DND-41 (cell line): ENCODE results near the gene RBM26.
A peak's percentile ranks its signal among the peaks of the same experiment; 100 is the strongest.

Experiments used
- ATAC-seq: fragments of 200-7000 bp; cut with Tn5 transposase; 3 replicates; pipeline ENCODE4 v1.9.1; 2021; ENCODE audit warnings: low read depth; ENCODE audit not compliant: insufficient read depth
- DNase-seq: peaks from one replicate; pipeline ENCODE4 v3.0.0-alpha.2; 2020
- H2AFZ ChIP-seq: 2 replicates; pipeline ENCODE4 v1.6.0; 2012; ENCODE audit warnings: low read depth, low read length
- H3K27ac ChIP-seq: 2 replicates; pipeline ENCODE4 v1.5.1; 2012; ENCODE audit warnings: low read length, inconsistent platforms
- H3K27me3 ChIP-seq: fragments of 200-600 bp; sonication (generic); 2 replicates; pipeline ENCODE4 v1.6.0; 2012; ENCODE audit warnings: low read length, mild to moderate bottlenecking, inconsistent platforms; ENCODE audit not compliant: insufficient read depth, poor library complexity
- H3K36me3 ChIP-seq: 2 replicates; pipeline ENCODE4 v1.5.1; 2012; ENCODE audit warnings: low read length, inconsistent platforms; ENCODE audit not compliant: insufficient read depth
- H3K4me1 ChIP-seq: 2 replicates; pipeline ENCODE4 v1.5.1; 2012; ENCODE audit warnings: mild to moderate bottlenecking, low read length; ENCODE audit not compliant: insufficient read depth
- H3K4me2 ChIP-seq: 2 replicates; pipeline ENCODE4 v1.6.0; 2012; ENCODE audit warnings: mild to moderate bottlenecking, moderate library complexity, low read length, inconsistent platforms; ENCODE audit not compliant: insufficient read depth
- H3K4me3 ChIP-seq, 2 experiments: fragments of 200-600 bp in 1 of 2; shearing (Covaris generic) in 1 of 2; 2 replicates each; pipeline ENCODE4 v1.5.1; 2012 to 2016; ENCODE audit warnings: inconsistent platforms in 2 of 2, low read length in 2 of 2, mild to moderate bottlenecking in 2 of 2, low read depth in 1 of 2, moderate library complexity in 1 of 2
- H3K79me2 ChIP-seq: 2 replicates; pipeline ENCODE4 v1.6.0; 2012; ENCODE audit warnings: low read length, inconsistent platforms; ENCODE audit not compliant: insufficient read depth
- H3K9ac ChIP-seq: 2 replicates; pipeline ENCODE4 v1.6.0; 2012; ENCODE audit warnings: low read depth, mild to moderate bottlenecking, inconsistent platforms, low read length, moderate library complexity
- H3K9me3 ChIP-seq: 2 replicates; pipeline ENCODE4 v1.5.1; 2012; ENCODE audit warnings: low read length, moderate library complexity, mild to moderate bottlenecking, inconsistent platforms; ENCODE audit not compliant: insufficient read depth, severe bottlenecking
- H4K20me1 ChIP-seq: 2 replicates; pipeline ENCODE4 v1.6.0; 2012; ENCODE audit warnings: low read length; ENCODE audit not compliant: insufficient read depth
- CTCF ChIP-seq: IDR thresholded peaks from 2 replicates; pipeline ENCODE4 v1.5.1; 2012; ENCODE audit warnings: borderline replicate concordance, low read length, moderate library complexity, mild to moderate bottlenecking; ENCODE audit not compliant: poor library complexity, severe bottlenecking; ENCODE audit errors: extremely low read depth
- EZH2 ChIP-seq: IDR thresholded peaks from 3 replicates; pipeline ENCODE4 v1.6.1; 2012; ENCODE audit warnings: borderline replicate concordance, low read depth, mild to moderate bottlenecking, moderate library complexity, low read length, inconsistent platforms; ENCODE audit not compliant: severe bottlenecking

RBM26 gene

GRCh38 chr13:79314652-79315051 is 91.4 kb downstream of the RBM26 start:
- H3K4me1 ChIP-seq, result no peaks in the 10 kb centered on the region
- H3K27me3 ChIP-seq, result no peaks in the 10 kb centered on the region
- no peak overlapping the region for H3K4me2 ChIP-seq
- no peak for TF ChIP-seq EZH2
- ATAC-seq (no peak), DNase-seq (no peak)
- H3K27ac ChIP-seq, result no peak overlapping the region
- H4K20me1 ChIP-seq, result no peaks in the 10 kb centered on the region
- H3K36me3 ChIP-seq, result peaks cover 38% of the 10 kb centered on the region; the same call in 1 of the 2 replicates
- H3K79me2 ChIP-seq, result no peaks in the 10 kb centered on the region
- no peak overlapping the region for H3K9ac ChIP-seq
- H2AFZ ChIP-seq, result no peak overlapping the region
- no peaks in the 10 kb centered on the region for H3K9me3 ChIP-seq
- H3K4me3 ChIP-seq, result no peak overlapping the region

GRCh38 chr13:79312340-79312855 is 93.7 kb downstream of the RBM26 start:
- no peak overlapping the region for H3K4me3 ChIP-seq
- H3K79me2 ChIP-seq, result no peaks in the 10 kb centered on the region
- no peak overlapping the region for H2AFZ ChIP-seq
- no peak overlapping the region for H3K9ac ChIP-seq
- DNase-seq (no peak), ATAC-seq (no peak)
- H3K27ac ChIP-seq, result no peak overlapping the region
- H3K36me3 ChIP-seq, result peaks cover 18% of the 10 kb centered on the region; the same call in 1 of the 2 replicates
- H4K20me1 ChIP-seq, result no peaks in the 10 kb centered on the region
- no peaks in the 10 kb centered on the region for H3K9me3 ChIP-seq
- no peak overlapping the region for H3K4me2 ChIP-seq
- H3K4me1 ChIP-seq, result no peaks in the 10 kb centered on the region
- H3K27me3 ChIP-seq, result no peaks in the 10 kb centered on the region
- TF ChIP-seq CTCF (no peak), EZH2 (no peak)

- TF ChIP-seq CTCF, result no peak
- ATAC-seq (no peak), DNase-seq (no peak)
- no peaks in the 10 kb centered on the region for H3K27me3 ChIP-seq
- H3K4me2 ChIP-seq, result no peak overlapping the region
- no peak overlapping the region for H3K9ac ChIP-seq
- no peaks in the 10 kb centered on the region for H3K9me3 ChIP-seq
- H3K4me1 ChIP-seq, result no peaks in the 10 kb centered on the region
- peaks cover 14% of the 10 kb centered on the region; the same call in 1 of the 2 replicates for H3K36me3 ChIP-seq
- H4K20me1 ChIP-seq, result no peaks in the 10 kb centered on the region
- H2AFZ ChIP-seq, result no peak overlapping the region
- no peak overlapping the region for H3K27ac ChIP-seq
- no peaks in the 10 kb centered on the region for H3K79me2 ChIP-seq
- H3K4me3 ChIP-seq, result no peak overlapping the region
Measured at GRCh38 chr13:79311386-79311785, 94.7 kb downstream of the RBM26 start.

- Histone ChIP-seq H2AFZ (no peak overlapping the region), H3K4me1 (no peaks in the 10 kb centered on the region), H4K20me1 (no peaks in the 10 kb centered on the region), H3K4me2 (no peak overlapping the region), H3K27me3 (no peaks in the 10 kb centered on the region), H3K36me3 (peaks cover 7% of the 10 kb centered on the region; the same call in 1 of the 2 replicates), H3K79me2 (no peaks in the 10 kb centered on the region), H3K9me3 (no peaks in the 10 kb centered on the region), H3K9ac (no peak overlapping the region), H3K27ac (no peak overlapping the region), H3K4me3 (no peak overlapping the region)
- DNase-seq (no peak), ATAC-seq (0 out of 3 replicates have a peak, but pooled peaks have one; percentile 28)
- no peak for TF ChIP-seq CTCF
- no peak for TF ChIP-seq EZH2
Measured at GRCh38 chr13:79309690-79310089, 96.4 kb downstream of the RBM26 start.
